GM19438 (cell line): ENCODE results near the gene NCOA3.
"Not testable (repeated sequence)": the region's sequence is repeated elsewhere in the genome, so short reads cannot be mapped to it uniquely, and the experiment has no call there.

Experiments used
- ATAC-seq: cut with Tn5 transposase; IDR thresholded peaks from one replicate; pipeline ENCODE4 v1.9.1; 2021; ENCODE audit warnings: low read depth; ENCODE audit not compliant: unreplicated experiment

NCOA3 gene

GRCh38 chr20:47498606-47499005 lies 3.1 kb upstream of the NCOA3 start:
- no peak for ATAC-seq

GRCh38 chr20:47499053-47499452 lies 2.6 kb upstream of the NCOA3 start:
- no peak for ATAC-seq

GRCh38 chr20:47500082-47500481 lies 1.6 kb upstream of the NCOA3 start:
- not testable (repeated sequence) for ATAC-seq

- no peak for ATAC-seq
These were observed 1.1 kb upstream of the NCOA3 start for GRCh38 chr20:47500554-47500953.

- ATAC-seq, result peak; percentile 3
These were observed 588 bp upstream of the NCOA3 start for GRCh38 chr20:47501116-47501481.

GRCh38 chr20:47502271-47503239 lies 868 bp downstream of the NCOA3 start:
- ATAC-seq, result no peak

- ATAC-seq, result no peak
These were observed 2.0 kb downstream of the NCOA3 start for GRCh38 chr20:47503685-47504084.

GRCh38 chr20:47506335-47506734 lies 4.6 kb downstream of the NCOA3 start:
- no peak for ATAC-seq

- ATAC-seq, result no peak
These were observed 5.2 kb downstream of the NCOA3 start for GRCh38 chr20:47506850-47507249.

- not testable (repeated sequence) for ATAC-seq
These were observed 5.7 kb downstream of the NCOA3 start for GRCh38 chr20:47507275-47507981.

GRCh38 chr20:47508278-47508677 lies 6.6 kb downstream of the NCOA3 start:
- ATAC-seq, result no peak

GRCh38 chr20:47509104-47509661 lies 7.5 kb downstream of the NCOA3 start:
- ATAC-seq, result no peak

- no peak for ATAC-seq
These were observed 8.0 kb downstream of the NCOA3 start for GRCh38 chr20:47509685-47510084.

- no peak for ATAC-seq
These were observed 14.2 kb downstream of the NCOA3 start for GRCh38 chr20:47515843-47516242.

GRCh38 chr20:47521059-47521808 lies 19.5 kb downstream of the NCOA3 start:
- ATAC-seq, result no peak

GRCh38 chr20:47524015-47524784 lies 22.5 kb downstream of the NCOA3 start:
- no peak for ATAC-seq

- ATAC-seq, result no peak
These were observed 25.5 kb downstream of the NCOA3 start for GRCh38 chr20:47527004-47527800.

- ATAC-seq, result no peak
These were observed 28.2 kb downstream of the NCOA3 start for GRCh38 chr20:47529840-47530239.

- ATAC-seq, result no peak
These were observed 29.8 kb downstream of the NCOA3 start for GRCh38 chr20:47531458-47531857.
